WTC11 (cell line): ENCODE measurements around the gene CFAP57. TPM values are rescaled to one million over a fixed set of nuclear protein-coding genes. Genes with fewer than 3 reads are reported as not detected.
"Not testable (repeated sequence)": the region's sequence is repeated elsewhere in the genome, so short reads cannot be mapped to it uniquely, and the experiment has no call there.

Experiments used
- ATAC-seq: fragments of 200-7000 bp; cut with Tn5 transposase; 2 replicates; pipeline ENCODE4 v1.10.0; 2021; ENCODE audit warnings: mild to moderate bottlenecking, moderate library complexity
- CTCF ChIA-PET: fragments of 300-600 bp; sonication (Branson Sonifier 250); formaldehyde crosslinking; loops from one replicate; lab custom pipeline; 2021; ENCODE audit warnings: antibody characterized with exemption; lab: Charles Lee
- POLR2A ChIA-PET: fragments of 350-600 bp; sonication (Branson Sonifier 250); formaldehyde crosslinking; loops from one replicate; lab custom pipeline; 2021; ENCODE audit warnings: antibody characterized with exemption; lab: Charles Lee
- DNase-seq: peaks from one replicate; pipeline ENCODE4 v3.0.0; 2021; ENCODE audit warnings: low spot score
- H3K27ac Mint-ChIP-seq: 2 replicates; pipeline ENCODE4 v1.8.0; 2021; ENCODE audit warnings: mixed read lengths
- H3K27me3 Mint-ChIP-seq: 2 replicates; pipeline ENCODE4 v1.8.0; 2021; ENCODE audit warnings: low read depth, mild to moderate bottlenecking, moderate library complexity, mixed read lengths
- H3K36me3 Mint-ChIP-seq: 2 replicates; pipeline ENCODE4 v1.8.0; 2021; ENCODE audit warnings: mixed read lengths
- H3K4me1 Mint-ChIP-seq: 2 replicates; pipeline ENCODE4 v1.8.0; 2022; ENCODE audit warnings: mixed read lengths
- H3K4me3 Mint-ChIP-seq: 2 replicates; pipeline ENCODE4 v1.8.0; 2021; ENCODE audit warnings: mild to moderate bottlenecking, moderate library complexity, mixed read lengths
- H3K9me3 Mint-ChIP-seq: 2 replicates; pipeline ENCODE4 v1.8.0; 2021; ENCODE audit warnings: mixed read lengths
- ARID4B ChIP-seq: sonication (generic); formaldehyde crosslinking; IDR thresholded peaks from 2 replicates; pipeline ENCODE4 v1.8.0; 2023; ENCODE audit warnings: missing genetic modification reagents, mild to moderate bottlenecking, borderline replicate concordance
- ATF1 ChIP-seq: sonication (generic); formaldehyde crosslinking; IDR thresholded peaks from 2 replicates; pipeline ENCODE4 v1.8.1; 2023; ENCODE audit warnings: mild to moderate bottlenecking, moderate library complexity, missing genetic modification reagents
- CDX4 ChIP-seq: fragments of 250-450 bp; sonication (Bioruptor Pico); IDR thresholded peaks from 2 replicates; pipeline ENCODE4 v1.9.0; 2021; ENCODE audit warnings: moderate library complexity, mild to moderate bottlenecking, inconsistent platforms, borderline replicate concordance
- CREB1 ChIP-seq: sonication (generic); formaldehyde crosslinking; IDR thresholded peaks from 2 replicates; pipeline ENCODE4 v1.8.0; 2023; ENCODE audit warnings: mild to moderate bottlenecking, missing genetic modification reagents
- IRF1 ChIP-seq: sonication (generic); formaldehyde crosslinking; IDR thresholded peaks from 2 replicates; pipeline ENCODE4 v1.8.0; 2023; ENCODE audit warnings: missing genetic modification reagents
- IRF2 ChIP-seq: sonication (generic); formaldehyde crosslinking; IDR thresholded peaks from 2 replicates; pipeline ENCODE4 v1.8.0; 2022; ENCODE audit warnings: low read depth, missing genetic modification reagents, borderline replicate concordance
- JAZF1 ChIP-seq: fragments of 250-450 bp; sonication (Bioruptor Pico); IDR thresholded peaks from 2 replicates; pipeline ENCODE4 v1.9.0; 2021; ENCODE audit warnings: moderate library complexity, mild to moderate bottlenecking, inconsistent platforms
- MXD4 ChIP-seq: fragments of 250-450 bp; sonication (Bioruptor Pico); IDR thresholded peaks from 2 replicates; pipeline ENCODE4 v1.8.0; 2021; ENCODE audit warnings: mild to moderate bottlenecking, moderate library complexity, borderline replicate concordance
- MYBL2 ChIP-seq: sonication (generic); formaldehyde crosslinking; IDR thresholded peaks from 2 replicates; pipeline ENCODE4 v1.8.1; 2023; ENCODE audit warnings: mild to moderate bottlenecking, moderate library complexity, missing genetic modification reagents
- OVOL2 ChIP-seq: fragments of 250-450 bp; sonication (Bioruptor Pico); IDR thresholded peaks from 2 replicates; pipeline ENCODE4 v1.9.0; 2021; ENCODE audit warnings: mild to moderate bottlenecking, borderline replicate concordance
- PREB ChIP-seq: sonication (generic); formaldehyde crosslinking; IDR thresholded peaks from 2 replicates; pipeline ENCODE4 v1.8.1; 2022; ENCODE audit warnings: mild to moderate bottlenecking, missing genetic modification reagents, moderate library complexity, borderline replicate concordance
- TP53 ChIP-seq: sonication (generic); formaldehyde crosslinking; IDR thresholded peaks from 2 replicates; pipeline ENCODE4 v1.8.1; 2023; ENCODE audit warnings: mild to moderate bottlenecking, missing genetic modification reagents
- ZBTB43 ChIP-seq: sonication (generic); formaldehyde crosslinking; IDR thresholded peaks from 2 replicates; pipeline ENCODE4 v1.8.1; 2023; ENCODE audit warnings: mild to moderate bottlenecking, missing genetic modification reagents
- ZNF425 ChIP-seq: fragments of 250-450 bp; sonication (Bioruptor Pico); conservative IDR thresholded peaks from 2 replicates; pipeline ENCODE4 v1.9.0; 2021; ENCODE audit warnings: mild to moderate bottlenecking
- total RNA-seq: library from RNA; stranded (reverse); gene quantifications from 3 replicates; pipeline ENCODE4 v1.2.3, GENCODE V29; 2021

CFAP57 gene
- total RNA-seq, 1 experiment from 2014 or later, result 0.42 TPM

- no peak for TF ChIP-seq TP53 (CRISPR knock-in tag)
Observed at GRCh38 chr1:43135857-43136781, 36.0 kb upstream of the CFAP57 start (continued).

GRCh38 chr1:43137445-43138052 is 34.6 kb upstream of the CFAP57 start:
- DNase-seq (no peak), ATAC-seq (no peak)
- Mint-ChIP-seq H3K4me3 (no peak overlapping the region), H3K36me3 (peaks cover 43% of the 10 kb centered on the region), H3K27ac (no peak overlapping the region), H3K4me1 (peaks cover 13% of the 10 kb centered on the region), H3K27me3 (no peaks in the 10 kb centered on the region), H3K9me3 (peaks cover 42% of the 10 kb centered on the region)
- no peak for TF ChIP-seq JAZF1
- TF ChIP-seq ZNF425, result no peak
- TF ChIP-seq MXD4 (CRISPR knock-in tag), result no peak
- no peak for TF ChIP-seq IRF1
- TF ChIP-seq MYBL2 (CRISPR knock-in tag), result no peak
- TF ChIP-seq OVOL2, result no peak
- no peak for TF ChIP-seq ZBTB43
- TF ChIP-seq PREB (CRISPR knock-in tag), result no peak
- TF ChIP-seq CREB1, result no peak
- no peak for TF ChIP-seq ATF1 (CRISPR knock-in tag)
- no peak for TF ChIP-seq IRF2 (CRISPR knock-in tag)
- TF ChIP-seq ARID4B (CRISPR knock-in tag), result no peak
- TF ChIP-seq CDX4, result no peak
- ChIA-PET POLR2A (no interaction called here), CTCF (no interaction called here)

- H3K4me3 Mint-ChIP-seq, H3K27ac Mint-ChIP-seq, POLR2A ChIA-PET, CTCF ChIA-PET, ATAC-seq, H3K27me3 Mint-ChIP-seq, DNase-seq: not testable (repeated sequence)
- Mint-ChIP-seq H3K9me3 (peaks cover 25% of the 10 kb centered on the region), H3K36me3 (peaks cover 26% of the 10 kb centered on the region), H3K4me1 (peaks cover 18% of the 10 kb centered on the region)
Observed at GRCh38 chr1:43139295-43139694, 32.8 kb upstream of the CFAP57 start.
